HG02943 (cell line): ENCODE results near the gene MAP7D1.

Experiments
- ATAC-seq: cut with Tn5 transposase; IDR thresholded peaks from one replicate; pipeline ENCODE4 v1.9.1; 2021; ENCODE audit warnings: mild to moderate bottlenecking, low read depth, moderate library complexity; ENCODE audit not compliant: unreplicated experiment

The MAP7D1 gene

DNA sequence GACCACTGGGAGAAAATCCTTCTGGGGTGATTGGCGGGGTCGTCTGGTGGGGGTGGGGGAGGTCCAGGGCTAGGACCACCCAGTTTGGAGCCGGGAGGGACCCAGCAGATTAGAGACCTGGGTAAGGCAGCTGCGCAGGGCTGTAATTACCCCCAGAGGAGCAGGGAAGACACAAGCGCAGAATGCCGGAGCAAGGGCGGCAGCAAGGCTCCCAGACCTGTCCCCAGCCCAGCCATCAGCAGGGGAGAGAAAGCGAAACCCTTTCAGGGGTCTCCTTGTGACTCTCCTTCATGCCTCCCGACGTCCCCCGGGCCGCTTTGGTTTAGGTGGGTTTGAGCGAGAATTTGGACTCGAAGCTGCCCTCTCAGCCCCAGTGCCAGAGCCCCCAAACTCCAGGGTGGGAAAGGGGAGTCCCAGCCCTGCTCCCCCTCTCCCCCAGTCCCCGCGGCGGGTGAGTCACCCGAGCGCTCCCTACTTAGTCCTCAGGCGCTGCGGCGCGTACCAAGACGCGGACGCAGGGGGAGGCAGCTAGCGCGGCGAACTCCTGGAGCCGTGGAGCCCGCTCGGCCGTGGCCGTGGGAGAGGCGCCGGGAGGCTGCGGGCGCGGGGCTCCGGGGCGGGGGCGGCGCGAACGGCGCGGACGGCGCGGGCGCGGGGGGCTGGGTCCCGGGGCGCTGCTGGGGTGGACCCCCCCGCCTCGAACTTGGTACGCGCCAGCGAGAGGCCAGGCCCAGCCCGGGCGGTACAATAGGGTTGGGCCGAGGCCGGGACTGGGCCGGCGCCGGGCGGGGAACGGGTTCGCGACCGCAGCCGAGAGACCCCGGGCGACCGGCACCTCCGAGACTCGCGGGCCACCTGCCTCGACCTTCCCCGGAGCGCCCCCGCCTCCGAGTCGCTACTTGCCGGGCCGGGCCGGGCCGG lies at the start of gene MAP7D1:
Gene MAP7D1 (plus strand): TSS at position 753 of the 921 bp plus-strand sequence. CDS start 258 bp downstream, outside the sequence.
- ATAC-seq = no peak

DNA sequence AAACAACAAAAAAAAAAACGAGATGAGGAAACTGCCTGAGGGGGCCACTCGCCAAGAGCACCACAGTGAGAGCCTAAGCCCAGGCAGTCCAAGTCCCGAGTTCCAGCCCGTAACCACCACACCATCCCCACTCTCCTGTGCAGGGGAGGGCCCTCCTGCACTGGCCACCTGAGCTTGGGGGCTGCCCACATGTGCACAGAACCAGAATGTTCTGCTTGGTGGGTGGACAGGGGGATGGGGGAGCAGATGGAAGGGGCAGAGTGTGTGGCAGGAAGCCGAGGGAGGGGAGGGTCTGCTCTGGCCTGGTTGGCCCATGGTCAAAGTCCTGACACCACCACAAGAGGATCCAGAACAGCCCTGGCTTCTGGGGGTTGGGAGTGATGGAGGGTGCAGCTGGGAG lies 49.7 kb upstream of the MAP7D1 start:
- no peak for ATAC-seq

DNA sequence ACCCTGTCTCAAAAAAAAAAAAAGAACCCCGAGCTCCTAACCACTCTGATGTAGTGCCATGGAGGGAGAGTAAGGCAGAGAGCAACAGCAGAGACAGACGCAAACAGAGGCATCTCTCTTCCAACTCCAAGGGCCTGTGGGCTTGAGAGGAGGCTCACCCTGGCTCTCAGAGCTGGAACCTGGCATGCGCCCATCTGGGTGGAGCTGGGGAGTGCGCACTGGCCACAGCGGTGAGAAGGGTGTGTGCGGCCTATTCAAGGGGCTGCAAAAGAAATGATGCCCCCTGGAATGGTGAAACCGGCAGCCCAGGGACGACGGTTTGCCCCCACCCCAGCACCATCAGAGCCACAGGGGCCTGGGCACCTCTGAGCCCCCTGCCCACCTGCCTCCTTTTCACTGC lies 48.6 kb upstream of the MAP7D1 start:
- ATAC-seq = no peak

DNA sequence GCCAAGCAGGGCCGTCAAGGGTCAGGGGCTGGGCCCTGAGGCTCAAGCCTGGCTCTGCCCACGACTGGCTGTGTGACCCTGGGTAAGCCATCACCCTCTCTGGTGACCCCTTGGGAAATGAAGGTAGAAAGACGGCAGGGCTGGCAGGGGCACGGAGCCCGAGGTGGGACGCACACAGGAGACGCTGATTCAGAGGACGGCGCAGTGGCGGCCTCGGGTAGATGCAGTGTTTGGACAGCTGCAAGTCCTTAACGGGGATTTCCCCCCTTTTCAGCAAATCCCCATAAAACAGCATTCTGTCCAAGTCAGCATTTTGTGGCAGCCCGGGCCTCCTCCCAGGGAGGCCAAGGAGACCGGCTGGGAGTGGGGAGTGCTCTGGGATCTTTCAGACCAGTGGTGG lies 47.6 kb upstream of the MAP7D1 start:
- no peak for ATAC-seq

DNA sequence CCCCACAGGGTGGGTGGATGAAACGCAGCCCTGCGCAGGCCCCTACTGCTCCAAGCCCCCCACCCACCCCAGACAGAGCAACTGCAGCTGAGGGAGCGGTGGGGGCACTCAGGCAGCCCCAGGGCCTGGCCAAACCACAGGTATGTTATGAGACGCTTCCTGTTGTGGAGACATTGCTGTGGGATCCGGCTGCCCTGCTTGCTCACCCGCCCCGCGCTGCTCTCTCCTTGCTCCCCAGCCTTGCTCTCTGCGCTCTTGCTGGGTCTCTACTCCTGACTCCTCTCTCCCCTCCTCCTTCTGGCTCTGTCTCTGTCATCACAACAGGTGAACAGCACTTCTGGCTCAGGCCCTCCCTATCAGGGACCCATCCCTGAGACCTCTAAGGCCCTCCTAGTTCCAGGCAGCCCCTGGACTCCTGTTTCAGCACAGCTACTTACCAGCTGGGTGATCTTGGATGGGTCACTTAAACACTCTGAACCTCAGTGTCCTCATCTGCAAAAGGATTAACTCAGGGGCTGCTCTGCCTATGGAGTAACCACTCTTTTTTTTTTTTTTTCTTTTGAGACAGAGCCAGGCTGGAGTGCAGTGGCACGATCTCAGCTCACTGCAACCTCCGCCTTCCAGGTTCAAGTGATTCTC lies 46.8 kb upstream of the MAP7D1 start:
- no peak for ATAC-seq

DNA sequence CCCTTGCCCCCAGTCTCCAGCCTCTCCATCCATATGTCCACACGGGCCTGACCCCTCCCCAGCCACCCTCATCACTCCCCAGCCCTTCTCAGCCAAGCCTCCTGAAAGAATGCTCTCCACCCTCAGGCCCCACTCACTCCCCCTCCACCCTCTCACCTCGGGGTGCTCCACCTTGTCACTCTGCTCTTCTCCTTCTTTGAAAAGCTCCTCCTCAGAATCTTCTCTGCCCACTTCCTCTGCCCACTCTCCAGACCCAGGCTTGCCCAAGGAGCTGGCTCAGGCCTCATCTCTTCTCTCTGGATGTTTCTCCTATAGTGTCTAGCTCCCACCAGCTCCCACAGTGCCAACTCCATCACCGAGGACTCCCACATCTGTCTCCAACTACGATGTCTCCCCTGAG lies 44.8 kb upstream of the MAP7D1 start:
- no peak for ATAC-seq

DNA sequence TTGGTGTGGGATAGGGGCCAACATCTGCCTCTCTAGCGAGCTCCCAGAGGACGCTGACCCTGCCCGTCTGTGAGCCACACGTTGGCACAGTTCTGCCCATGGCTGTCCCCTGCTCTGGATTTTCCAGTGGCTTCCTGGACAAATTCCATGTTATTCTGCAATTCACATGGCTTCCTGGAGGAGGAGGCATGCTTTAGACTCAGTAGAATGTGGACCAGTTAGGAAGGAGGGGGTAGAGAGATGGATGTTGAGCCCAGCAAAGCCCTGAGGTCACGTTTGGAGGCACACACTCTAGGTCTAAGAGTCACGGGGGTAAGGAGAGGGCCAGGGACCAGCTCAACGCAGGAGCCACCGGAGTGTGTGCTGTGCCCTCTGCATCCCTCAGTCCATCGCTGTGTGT lies 43.1 kb upstream of the MAP7D1 start:
- no peak for ATAC-seq

DNA sequence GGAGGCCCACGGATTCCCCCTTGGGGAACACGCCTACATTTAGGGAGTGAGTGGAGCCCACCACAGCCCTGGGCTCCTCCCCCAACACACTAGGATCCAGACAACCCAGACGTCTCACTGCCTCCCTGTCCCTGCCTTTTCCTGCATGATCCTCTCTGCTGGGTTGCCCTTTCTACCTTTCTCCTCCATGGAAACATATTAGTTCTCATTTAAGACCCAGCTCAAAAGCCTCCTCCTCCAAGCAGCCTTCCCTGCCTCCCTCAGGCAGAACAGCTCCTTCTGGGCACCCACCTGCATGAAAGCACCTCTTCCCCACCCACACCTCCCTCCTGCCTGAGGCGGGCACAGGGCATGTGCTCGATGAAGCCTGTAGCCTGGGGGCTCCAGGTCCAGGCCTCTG lies 41.6 kb upstream of the MAP7D1 start:
- no peak for ATAC-seq

DNA sequence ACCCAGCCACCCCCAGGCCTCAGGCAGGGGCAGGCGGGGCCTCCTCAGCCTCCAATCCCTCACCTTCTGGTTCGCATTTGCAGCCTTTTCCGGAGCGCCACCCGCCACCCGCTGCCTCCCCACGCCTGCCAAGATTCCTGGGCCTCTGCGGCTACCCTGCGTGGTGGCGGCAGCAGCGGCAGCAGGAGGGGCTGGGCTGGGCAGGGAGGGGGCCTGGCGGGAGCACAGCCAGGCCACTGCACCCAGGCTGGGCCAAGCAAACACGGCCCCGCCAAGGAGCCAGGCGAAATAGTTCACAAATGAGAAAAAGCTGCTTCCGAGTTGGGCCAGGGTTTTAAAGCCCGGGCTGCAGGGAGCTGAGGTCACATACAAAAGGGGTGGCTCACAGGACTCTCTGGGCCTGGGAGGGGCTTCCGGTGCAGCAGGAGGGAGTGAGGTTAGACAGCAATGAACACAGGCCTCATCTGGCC lies 40.7 kb upstream of the MAP7D1 start:
- no peak for ATAC-seq

DNA sequence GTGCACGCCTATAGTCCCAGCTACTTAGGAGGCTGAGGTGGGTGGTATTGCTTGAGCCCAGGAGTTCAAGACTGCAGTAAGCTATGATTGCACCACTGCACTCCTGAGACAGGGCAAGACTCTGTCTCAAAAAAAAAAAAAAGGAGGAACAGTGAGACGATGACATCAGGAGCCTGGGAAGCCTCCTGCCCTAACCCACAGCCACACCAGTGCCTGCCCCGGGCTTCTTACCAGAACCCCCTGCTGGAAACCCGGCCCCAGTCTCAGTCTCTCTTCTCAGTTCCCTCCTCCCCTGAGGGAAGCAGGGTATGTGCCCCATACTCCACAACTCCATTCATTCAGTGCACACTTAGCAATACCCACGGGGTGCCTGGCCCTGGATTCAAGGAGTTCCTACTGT lies 40.0 kb upstream of the MAP7D1 start:
- ATAC-seq = no peak

DNA sequence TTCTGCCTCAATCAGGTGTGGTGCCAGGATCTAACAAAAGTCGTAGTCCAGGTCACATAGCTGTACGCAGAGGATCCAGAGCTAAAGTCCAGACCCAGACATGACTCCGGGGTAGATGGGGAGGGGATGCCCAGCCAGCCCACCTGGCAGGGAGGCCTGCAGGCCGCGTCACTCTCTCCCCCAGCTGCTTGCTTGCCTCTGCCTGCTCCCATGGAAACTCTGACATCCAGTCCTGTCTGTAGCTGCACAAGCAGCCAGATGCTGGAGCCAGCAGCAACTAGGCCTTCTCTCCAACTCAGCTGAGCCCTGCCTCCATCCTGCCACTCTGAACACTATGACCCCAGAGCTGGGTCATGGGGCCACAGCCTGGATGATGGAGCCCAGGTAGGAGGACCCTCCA lies 39.1 kb upstream of the MAP7D1 start:
- no peak for ATAC-seq

DNA sequence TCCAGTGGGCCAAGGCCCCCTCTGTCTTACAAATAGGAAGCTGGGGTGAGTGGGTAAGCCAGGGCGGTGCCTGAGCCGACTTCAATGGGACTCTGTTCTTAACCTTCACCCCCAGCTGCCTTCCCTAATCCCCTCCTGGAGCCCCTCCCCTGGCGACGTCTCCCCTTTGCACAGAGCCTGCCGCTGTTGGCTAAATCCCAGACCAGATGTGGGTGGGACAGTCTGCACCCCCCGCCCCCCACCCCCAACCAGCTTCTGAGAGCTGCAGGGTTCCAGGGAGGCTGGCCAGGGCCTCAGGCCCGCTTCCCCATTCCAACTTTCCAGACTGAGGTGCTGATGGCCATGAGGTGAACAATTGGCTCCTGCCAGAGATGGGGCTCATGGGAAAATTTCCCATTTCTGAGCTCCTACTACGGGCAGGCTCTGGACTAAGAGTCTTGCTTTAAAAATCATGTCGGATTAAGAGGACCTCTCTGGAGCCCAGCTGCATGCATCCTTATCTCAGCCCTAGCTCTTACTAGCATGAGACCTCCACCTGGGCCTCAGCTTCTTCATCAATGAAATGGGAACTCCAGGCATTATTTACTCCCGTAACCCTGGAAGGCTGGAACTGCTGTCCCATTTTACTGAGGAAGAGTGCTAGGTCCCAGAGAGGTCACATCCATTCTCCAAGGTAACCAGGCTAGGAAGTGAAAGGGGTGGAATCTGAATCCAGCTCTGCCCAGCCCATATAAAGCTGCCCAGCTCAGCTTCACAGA lies 37.3 kb upstream of the MAP7D1 start:
- no peak for ATAC-seq

DNA sequence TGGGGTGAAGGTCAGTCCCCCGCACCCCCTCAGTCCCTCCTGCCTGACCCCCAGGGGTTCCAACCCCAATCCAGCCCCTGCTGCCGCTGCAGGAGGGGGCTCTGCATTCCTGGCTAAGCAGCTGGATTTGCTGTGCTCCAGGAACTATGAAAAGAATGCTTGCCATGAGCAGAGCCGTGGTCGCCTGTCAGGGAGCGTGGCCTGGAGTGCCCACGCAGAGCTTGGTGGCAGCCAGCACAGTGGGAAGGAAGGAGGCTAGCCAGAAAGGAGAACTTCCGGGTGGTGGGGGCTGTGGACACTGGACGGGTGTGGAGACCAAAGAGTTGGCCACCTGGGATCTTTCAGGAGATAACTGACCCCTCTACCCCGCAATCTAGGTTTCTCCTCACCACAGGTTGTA lies 36.5 kb upstream of the MAP7D1 start:
- no peak for ATAC-seq

DNA sequence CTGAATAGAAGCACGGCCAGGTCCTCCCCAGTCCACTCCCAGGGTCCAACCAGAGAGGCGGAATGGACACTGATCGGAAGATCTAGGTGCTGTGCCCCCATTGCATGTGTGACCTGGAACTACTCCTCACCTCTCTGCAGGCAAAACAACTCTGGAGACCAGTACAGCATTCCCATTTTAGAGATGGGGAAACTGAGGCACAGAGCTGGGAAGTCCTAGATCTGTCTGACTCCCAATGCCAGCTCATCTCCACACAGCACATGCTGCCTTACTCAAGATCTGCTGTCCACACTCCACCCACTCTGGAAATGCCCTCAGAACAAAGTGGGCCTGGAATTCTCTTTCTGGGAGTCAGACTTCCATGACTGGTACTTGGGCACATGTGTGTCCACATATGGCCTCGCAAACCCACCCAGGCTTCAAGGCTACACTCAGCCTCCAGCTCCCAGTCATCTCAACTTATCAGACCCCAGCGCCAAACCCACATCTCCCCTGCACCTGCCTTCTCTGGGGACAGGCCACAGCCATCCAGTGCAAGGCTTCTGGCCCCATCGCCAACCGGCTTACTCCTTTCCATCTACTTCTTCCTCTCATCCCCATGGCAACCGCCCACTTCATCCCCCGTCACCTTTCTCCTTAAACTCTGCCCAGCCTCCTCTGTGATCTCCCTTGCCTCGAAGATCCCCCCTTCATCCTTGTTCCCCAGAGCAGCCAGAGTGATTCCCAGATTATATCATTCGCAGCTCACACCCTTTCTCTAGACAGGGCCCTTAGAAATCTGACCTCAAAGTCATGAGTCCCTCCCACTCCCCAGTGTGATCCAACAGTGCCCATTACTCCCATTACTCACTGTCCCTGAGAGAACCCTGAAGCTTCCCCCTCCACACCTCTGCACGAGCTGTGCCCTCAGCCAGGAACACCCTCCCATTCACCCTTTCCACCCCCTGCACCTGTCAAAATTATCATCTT lies 33.6 kb upstream of the MAP7D1 start:
- no peak for ATAC-seq

DNA sequence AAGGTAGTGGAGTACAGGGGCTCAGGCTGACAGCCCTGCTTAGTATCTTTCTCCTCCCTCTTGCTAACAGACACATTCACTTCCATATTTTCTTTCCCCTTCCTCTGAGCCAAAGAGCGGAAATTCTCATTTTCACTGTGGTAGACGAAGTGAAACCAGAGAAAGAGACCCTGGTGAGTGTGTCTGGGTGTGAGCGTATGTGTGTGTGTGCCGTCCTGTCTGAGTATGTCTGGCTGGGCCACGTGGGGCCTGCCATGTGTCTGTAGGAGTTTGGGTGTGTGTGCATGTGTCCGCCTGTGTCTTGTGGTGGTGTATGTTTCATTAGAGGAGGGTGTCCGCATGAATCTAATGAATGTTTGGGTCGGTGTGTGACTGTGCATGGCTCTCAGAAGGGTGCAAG lies 32.6 kb upstream of the MAP7D1 start:
- no peak for ATAC-seq

DNA sequence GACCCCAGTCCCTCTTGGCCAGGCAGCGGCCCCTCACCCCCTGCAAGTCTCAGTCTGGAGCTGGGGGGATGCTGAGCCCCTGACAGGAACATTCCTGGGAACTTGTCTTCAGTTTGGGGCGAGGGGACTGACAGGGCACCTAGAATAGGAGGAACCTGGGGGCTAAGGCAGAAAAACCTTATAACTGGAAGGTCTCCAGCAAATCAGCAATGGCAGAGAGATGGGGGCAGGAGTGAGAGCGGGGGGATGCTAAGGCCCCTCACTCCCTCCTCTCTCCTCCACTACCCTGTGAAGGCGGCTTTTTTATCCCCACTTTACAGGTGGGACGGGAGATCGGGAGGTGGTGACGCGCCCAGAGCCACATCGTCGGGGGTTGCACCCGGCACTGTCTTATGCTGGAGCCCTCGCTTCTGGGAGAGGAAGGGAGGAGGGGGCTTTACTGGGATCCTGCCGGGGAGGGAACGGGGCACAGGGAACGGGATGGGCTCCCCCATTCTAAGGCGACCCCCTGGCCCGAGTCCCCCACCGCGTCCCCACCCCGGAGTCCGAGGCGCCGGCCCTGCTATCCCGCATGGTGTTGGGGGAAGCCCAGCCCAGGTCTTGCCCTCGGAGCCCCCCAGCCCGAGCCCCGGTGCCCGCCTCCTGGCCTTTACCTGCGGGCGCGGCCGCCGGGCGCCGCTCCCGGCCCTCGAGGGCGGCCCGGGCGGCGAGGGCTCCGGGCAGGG lies 31.4 kb upstream of the MAP7D1 start:
- no peak for ATAC-seq

DNA sequence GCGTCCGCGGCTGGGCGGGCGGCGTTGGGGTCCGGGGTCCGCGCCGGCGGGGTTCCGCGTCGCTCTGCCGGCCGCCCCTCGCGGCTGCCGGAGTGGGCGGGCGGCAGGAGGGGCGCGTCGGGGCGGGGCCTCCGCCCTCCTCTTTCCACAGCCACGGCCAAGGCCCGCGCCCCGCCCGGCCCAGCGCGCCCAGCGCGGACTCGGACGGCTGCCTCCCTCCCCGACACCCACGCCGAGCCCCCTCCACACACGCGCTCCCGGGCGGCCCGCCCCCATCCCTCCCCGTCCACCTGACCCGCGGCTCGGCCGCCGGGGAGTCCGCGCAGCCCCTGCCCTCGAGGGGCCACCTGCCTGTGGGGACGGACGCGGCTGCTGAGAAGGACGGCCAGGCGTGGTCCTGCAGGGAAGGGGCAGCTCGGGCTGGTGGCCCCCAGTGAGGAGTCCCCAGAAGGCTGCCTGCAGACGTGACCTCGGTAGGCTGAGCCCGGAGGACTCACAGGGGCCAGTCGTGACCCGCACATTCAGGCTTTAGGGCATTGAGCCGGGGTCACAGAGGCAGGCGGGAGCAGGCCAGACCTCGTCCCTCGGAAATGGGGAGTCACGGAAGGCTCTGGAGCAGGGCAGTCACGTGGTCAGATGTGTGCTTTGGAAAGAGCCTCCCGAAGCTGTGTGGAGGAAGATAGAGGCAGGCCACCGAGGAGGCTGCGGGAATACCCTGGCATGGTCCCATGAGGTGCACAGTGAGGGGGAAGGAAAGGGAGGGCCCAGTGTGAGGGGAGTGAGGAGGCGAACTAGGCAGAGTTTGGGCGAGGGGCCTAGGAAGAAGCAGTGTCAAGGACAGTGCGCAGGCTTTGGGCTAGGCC lies 30.6 kb upstream of the MAP7D1 start, which contains the start of gene COL8A2:
Gene COL8A2 (minus strand): TSS at position 94 of the 863 bp plus-strand sequence. CDS start 24,980 bp downstream, outside the sequence.
- no peak for ATAC-seq

DNA sequence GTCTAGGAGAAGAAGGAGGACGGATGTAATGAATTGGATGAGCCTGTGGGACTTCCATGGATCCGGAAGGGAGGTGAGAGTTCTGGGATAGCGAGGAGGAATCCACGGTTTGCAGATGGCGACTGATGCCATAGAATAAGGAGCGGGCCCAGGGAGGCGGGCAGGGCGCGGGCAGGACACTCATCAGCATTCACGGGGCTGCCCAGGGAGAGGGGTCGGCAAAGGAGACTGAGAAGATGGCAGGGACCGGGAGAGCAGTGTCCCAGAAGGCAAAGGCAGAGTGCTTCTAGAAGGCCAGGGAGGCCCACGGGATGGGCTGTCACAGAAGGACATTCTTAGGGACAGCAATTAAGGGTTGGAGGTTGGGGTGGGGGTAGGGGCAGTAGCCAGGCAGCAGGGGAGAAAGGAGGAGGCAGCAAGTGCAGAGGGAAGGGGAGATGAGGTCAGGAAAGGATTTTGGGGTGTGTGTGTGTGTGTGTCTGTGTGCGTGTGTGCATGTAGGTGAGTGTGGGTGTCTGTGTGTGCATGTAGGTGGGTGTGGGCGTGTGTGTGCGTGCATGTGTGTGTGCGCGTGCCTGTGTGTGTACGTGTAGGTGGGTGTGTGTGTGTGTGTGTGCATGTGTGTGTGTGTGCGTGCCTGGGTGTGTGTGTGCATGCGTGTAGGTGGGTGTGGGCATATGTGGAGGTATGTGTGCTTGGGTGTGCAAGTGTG lies 29.8 kb upstream of the MAP7D1 start:
- ATAC-seq = no peak
